GM12892 (cell line): ENCODE measurements around the gene DDIT4.
"Not testable (repeated sequence)": the region's sequence is repeated elsewhere in the genome, so short reads cannot be mapped to it uniquely, and the experiment has no call there.

Experiments
- DNase-seq: peaks from one replicate; pipeline ENCODE4 v3.0.0; 2011; ENCODE audit not compliant: insufficient read length
- FAIRE-seq: peaks from 2 replicates; lab custom pipeline; 2011; peaks lifted over from hg19 to GRCh38; lab: Jason Lieb, UNC
- POLR2A ChIP-seq: IDR thresholded peaks from 2 replicates; pipeline ENCODE4 v1.6.1; 2011; ENCODE audit warnings: low read depth, low read length, control low read depth
- POLR2AphosphoS5 ChIP-seq: IDR thresholded peaks from 2 replicates; pipeline ENCODE4 v1.6.1; 2011; ENCODE audit warnings: low read depth, low read length, control low read depth
- TAF1 ChIP-seq: IDR thresholded peaks from 2 replicates; pipeline ENCODE4 v1.6.1; 2011; ENCODE audit warnings: low read depth, mild to moderate bottlenecking, control low read depth, low read length, borderline replicate concordance

DDIT4 gene

DNA sequence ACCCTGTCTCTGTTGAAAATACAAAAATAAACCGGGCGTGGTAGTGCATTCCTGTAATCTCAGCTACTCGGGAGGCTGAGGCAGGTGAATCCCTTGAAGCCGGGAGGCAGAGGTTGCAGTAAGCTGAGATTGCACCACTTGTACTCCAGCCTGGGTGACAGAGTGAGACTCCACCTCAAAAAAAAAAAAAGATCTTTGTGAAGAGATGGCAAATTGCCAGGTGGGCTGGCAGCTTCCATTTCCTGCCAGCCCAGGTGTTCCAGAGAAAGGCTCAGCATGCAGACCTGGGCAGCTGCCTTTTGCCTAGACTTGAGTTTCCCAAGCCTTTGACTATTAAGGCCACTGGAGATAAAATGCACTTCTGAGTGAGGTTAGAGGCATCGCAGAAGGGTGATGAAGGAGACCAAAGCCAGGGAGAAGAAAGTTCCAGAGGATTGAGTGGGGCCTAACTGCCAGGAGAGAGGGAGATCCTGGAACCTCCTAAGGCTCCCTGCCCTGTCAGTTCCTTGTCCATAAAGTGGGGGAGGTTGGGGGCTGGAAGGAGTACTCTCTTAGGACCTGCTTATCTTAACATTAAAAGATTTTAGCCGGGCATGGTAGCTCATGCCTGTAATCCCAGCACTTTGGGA lies 10.0 kb upstream of the DDIT4 start:
- TF ChIP-seq POLR2AphosphoS5 (no peak), POLR2A (no peak), TAF1 (no peak)
- DNase-seq (no peak), FAIRE-seq (no peak)

- FAIRE-seq, result no peak
- TF ChIP-seq POLR2A, result no peak
- no peak for TF ChIP-seq TAF1
- no peak for TF ChIP-seq POLR2AphosphoS5
These were observed 9.2 kb upstream of the DDIT4 start for GRCh38 chr10:72264536-72264935.

DNA sequence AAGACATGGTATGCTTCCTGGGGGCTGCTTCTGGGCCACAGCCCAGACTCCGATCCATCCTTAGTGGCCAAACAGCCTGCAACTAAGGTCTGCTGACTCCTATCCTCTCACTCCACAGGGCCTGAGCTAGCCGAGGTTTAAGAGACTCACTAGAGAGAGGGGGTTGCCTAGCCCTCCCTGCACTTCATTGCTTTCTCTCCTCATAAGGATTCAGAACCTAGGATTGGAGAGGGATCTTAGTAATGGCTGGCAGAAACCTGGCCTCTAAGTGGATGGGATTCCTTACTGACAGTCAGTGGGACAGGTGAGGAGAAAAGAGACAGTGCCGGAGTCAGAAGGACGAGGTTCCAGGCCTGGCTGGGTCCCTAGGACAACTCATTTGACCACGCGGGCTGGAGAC lies 8.2 kb upstream of the DDIT4 start:
- FAIRE-seq (no peak), DNase-seq (no peak)
- TF ChIP-seq POLR2AphosphoS5 (no peak), TAF1 (no peak), POLR2A (no peak)

More at GRCh38 chr10:72264536-72264935, 9.2 kb upstream of the DDIT4 start:
- no peak for DNase-seq

DNA sequence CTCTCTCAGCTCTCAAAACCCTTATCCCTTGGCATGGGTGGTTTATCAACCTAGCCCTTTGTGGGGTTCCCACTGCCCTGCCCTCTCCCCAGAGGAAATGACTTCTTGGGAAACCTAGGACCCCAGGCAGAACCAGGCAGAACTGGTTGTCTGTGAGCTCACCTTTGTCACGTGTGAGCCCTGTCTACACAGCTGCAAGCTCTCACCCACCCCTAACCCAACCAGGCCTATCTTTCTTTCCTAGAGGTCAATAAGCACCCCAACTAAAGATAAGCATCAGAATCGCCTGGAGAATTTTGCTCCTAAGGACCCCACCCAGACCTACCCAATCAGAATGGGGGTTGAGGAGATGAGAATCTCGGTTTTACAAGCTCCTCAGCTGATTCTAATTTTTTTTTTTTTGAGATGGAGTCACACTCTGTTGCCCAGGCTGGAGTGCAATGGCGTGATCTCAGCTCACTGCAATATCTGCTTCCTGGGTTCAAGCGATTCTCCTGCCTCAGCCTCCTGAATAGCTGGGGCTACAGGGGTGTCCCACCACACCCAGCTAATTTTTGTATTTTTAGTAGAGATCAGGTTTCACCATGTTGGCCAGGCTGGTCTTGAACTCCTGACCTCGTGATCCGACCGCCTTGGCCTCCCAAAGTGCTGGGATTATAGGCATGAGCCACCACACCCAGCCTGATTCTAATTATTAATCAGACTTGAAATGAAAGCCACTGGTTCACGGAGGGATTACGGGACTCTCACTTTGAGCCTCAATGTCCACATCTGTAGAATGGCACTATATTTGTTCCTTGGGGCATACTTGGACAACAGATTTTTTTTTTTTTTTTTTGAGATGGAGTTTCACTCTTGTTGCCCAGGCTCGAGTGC lies 7.5 kb upstream of the DDIT4 start:
- FAIRE-seq, result no peak
- no peak for DNase-seq
- TF ChIP-seq POLR2AphosphoS5, result no peak
- no peak for TF ChIP-seq TAF1
- no peak for TF ChIP-seq POLR2A

- TF ChIP-seq POLR2AphosphoS5 (no peak), TAF1 (no peak), POLR2A (no peak)
- DNase-seq (no peak), FAIRE-seq (no peak)
These were observed 6.3 kb upstream of the DDIT4 start for GRCh38 chr10:72267381-72267780.

DNA sequence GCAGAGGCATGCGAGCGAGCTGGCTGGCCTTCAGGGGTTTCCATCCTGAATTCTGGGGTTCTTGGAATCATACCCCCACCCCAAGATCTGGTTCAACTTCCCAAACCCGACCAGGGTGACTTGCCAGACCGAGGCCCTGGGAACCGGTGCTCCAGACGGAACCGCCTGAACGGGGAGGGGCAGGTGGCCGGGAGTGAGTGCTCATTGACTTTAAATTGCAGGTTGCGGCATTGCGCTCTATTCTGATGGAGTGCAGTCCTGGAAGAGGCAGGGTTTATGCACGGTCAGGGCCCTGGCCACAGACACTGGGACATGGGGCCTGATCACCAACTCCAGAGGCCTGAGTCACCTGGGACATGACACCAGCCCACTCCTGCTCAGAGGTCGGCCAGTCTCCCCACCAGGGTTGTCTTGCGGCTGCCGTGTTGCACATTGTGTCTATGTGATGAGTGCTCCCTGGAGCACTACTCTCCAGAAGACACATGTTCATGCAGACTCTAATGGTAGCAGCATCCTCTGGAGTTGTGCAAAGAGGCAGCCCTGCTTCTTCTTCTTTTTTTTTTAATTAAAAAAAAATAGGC lies 5.8 kb upstream of the DDIT4 start:
- DNase-seq, result no peak
- FAIRE-seq, result no peak
- TF ChIP-seq POLR2AphosphoS5, result no peak
- no peak for TF ChIP-seq TAF1
- no peak for TF ChIP-seq POLR2A

DNA sequence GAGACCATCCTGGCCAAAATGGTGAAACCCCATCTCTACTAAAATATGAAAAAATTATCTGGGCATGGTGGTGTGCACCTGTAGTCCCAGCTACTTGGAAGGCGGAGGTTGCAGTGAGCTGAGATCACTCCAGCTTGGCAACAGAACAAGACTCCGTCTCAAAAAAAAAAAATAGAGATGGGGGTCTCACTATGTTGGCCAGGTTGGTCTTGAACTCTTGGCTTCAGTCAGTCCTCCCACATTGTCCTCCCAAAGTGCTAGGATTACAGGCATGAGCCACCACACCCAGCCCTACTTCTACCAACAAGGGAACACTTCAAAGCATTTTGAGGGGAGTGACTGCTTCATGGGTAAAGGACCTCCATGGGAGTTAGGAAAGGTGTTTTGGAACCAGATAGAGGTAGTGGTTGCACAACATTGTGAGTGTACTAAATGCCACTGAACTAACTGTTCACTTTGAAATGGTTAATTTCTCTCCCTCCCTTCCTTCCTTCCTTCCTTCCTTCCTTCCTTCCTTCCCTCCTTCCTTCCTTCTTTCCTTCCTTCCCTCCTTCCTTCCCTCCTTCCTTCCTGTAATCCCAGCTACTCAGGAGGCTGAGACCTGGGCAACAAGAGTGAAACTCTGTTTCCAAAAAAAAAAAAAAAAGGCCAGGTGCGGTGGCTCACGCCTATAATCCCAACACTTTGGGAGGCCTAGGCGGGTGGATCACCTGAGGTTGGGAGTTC lies 5.1 kb upstream of the DDIT4 start:
- not testable (repeated sequence) for DNase-seq, FAIRE-seq

- TF ChIP-seq TAF1, result no peak
- no peak for TF ChIP-seq POLR2A
- TF ChIP-seq POLR2AphosphoS5, result no peak
- no peak for DNase-seq
- no peak for FAIRE-seq
These were observed 3.0 kb upstream of the DDIT4 start for GRCh38 chr10:72270607-72271281.

- TF ChIP-seq POLR2A, result peak; percentile 47; the same call in 1 of the 2 replicates
- 0 out of 2 replicates have a peak, but pooled peaks have one; percentile 9 for TF ChIP-seq TAF1
- peak; percentile 54; the same call in 1 of the 2 replicates for TF ChIP-seq POLR2AphosphoS5
- FAIRE-seq, result peak; percentile 63
- peak; percentile 67 for DNase-seq
These were observed 875 bp upstream of the DDIT4 start for GRCh38 chr10:72272689-72273409.

DNA sequence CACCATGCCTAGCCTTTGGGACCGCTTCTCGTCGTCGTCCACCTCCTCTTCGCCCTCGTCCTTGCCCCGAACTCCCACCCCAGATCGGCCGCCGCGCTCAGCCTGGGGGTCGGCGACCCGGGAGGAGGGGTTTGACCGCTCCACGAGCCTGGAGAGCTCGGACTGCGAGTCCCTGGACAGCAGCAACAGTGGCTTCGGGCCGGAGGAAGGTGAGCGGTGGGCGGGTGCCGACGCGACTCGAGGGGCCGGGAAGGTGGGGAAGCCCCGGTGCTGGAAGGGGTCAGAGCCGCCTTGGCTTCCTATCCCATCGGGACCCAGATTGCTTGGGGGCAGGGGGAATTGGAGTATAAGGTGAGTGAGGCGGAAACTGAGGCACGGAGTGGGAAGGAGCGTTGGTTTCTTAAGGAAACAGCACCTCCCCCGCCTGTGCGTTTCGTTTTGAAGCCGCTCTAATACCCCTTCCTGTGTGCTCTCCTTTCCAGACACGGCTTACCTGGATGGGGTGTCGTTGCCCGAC lies 547 bp downstream of the DDIT4 start:
- no peak for TF ChIP-seq POLR2A
- TF ChIP-seq POLR2AphosphoS5, result no peak
- no peak for TF ChIP-seq TAF1
- no peak for DNase-seq
- FAIRE-seq, result no peak
